Measurements from ENCODE around the gene MAGI2. TPM values are rescaled to one million over a fixed set of nuclear protein-coding genes. Genes with fewer than 3 reads are reported as not detected.

Gene MAGI2
- total RNA-seq, 1 experiment from 2014 or later = 2.0 TPM

- no peak for DNase-seq (ENCODE audit: low read depth, low spot score)
- in situ Hi-C loops (cut with HindIII; ENCODE audit: low pct_unique_long_range_greater_than_20kb, low sequenced_read_pairs) = no loop called here
Observed at GRCh38 chr7:78172933-78173591, 1280.4 kb downstream of the MAGI2 start.

GRCh38 chr7:78172267-78172757 lies 1281.2 kb downstream of the MAGI2 start:
- in situ Hi-C loops (cut with HindIII; ENCODE audit: low pct_unique_long_range_greater_than_20kb, low sequenced_read_pairs) = no loop called here
- DNase-seq (ENCODE audit: low read depth, low spot score) = no peak

- DNase-seq (ENCODE audit: low read depth, low spot score) = peak; percentile 77
- in situ Hi-C loops (cut with HindIII; ENCODE audit: low pct_unique_long_range_greater_than_20kb, low sequenced_read_pairs) = no loop called here
Observed at GRCh38 chr7:78171398-78171797, 1282.1 kb downstream of the MAGI2 start.

GRCh38 chr7:78170815-78171214 lies 1282.7 kb downstream of the MAGI2 start:
- no peak for DNase-seq (ENCODE audit: low read depth, low spot score)
- in situ Hi-C loops (cut with HindIII; ENCODE audit: low pct_unique_long_range_greater_than_20kb, low sequenced_read_pairs) = no loop called here

GRCh38 chr7:78169992-78170391 lies 1283.5 kb downstream of the MAGI2 start:
- DNase-seq (ENCODE audit: low read depth, low spot score) = no peak
- in situ Hi-C loops (cut with HindIII; ENCODE audit: low pct_unique_long_range_greater_than_20kb, low sequenced_read_pairs) = no loop called here

GRCh38 chr7:78168865-78169264 lies 1284.6 kb downstream of the MAGI2 start:
- no peak for DNase-seq (ENCODE audit: low read depth, low spot score)
- in situ Hi-C loops (cut with HindIII; ENCODE audit: low pct_unique_long_range_greater_than_20kb, low sequenced_read_pairs) = no loop called here

- in situ Hi-C loops (cut with HindIII; ENCODE audit: low pct_unique_long_range_greater_than_20kb, low sequenced_read_pairs) = no loop called here
- DNase-seq (ENCODE audit: low read depth, low spot score) = no peak
Observed at GRCh38 chr7:78167860-78168259, 1285.6 kb downstream of the MAGI2 start.

GRCh38 chr7:78165854-78166253 lies 1287.6 kb downstream of the MAGI2 start:
- in situ Hi-C loops (cut with HindIII; ENCODE audit: low pct_unique_long_range_greater_than_20kb, low sequenced_read_pairs) = no loop called here
- DNase-seq (ENCODE audit: low read depth, low spot score) = no peak

GRCh38 chr7:78165454-78165853 lies 1288.0 kb downstream of the MAGI2 start:
- no peak for DNase-seq (ENCODE audit: low read depth, low spot score)
- in situ Hi-C loops (cut with HindIII; ENCODE audit: low pct_unique_long_range_greater_than_20kb, low sequenced_read_pairs) = no loop called here

- DNase-seq (ENCODE audit: low read depth, low spot score) = no peak
- in situ Hi-C loops (cut with HindIII; ENCODE audit: low pct_unique_long_range_greater_than_20kb, low sequenced_read_pairs) = no loop called here
Observed at GRCh38 chr7:78164459-78164858, 1289.0 kb downstream of the MAGI2 start.

GRCh38 chr7:78161781-78162180 lies 1291.7 kb downstream of the MAGI2 start:
- in situ Hi-C loops (cut with HindIII; ENCODE audit: low pct_unique_long_range_greater_than_20kb, low sequenced_read_pairs) = no loop called here

GRCh38 chr7:78159545-78159944 lies 1293.9 kb downstream of the MAGI2 start:
- in situ Hi-C loops (cut with HindIII; ENCODE audit: low pct_unique_long_range_greater_than_20kb, low sequenced_read_pairs) = no loop called here
- no peak for DNase-seq (ENCODE audit: low read depth, low spot score)

More at GRCh38 chr7:78161781-78162180, 1291.7 kb downstream of the MAGI2 start:
- peak; percentile 45 for DNase-seq (ENCODE audit: low read depth, low spot score)

- no peak for DNase-seq (ENCODE audit: low read depth, low spot score)
- in situ Hi-C loops (cut with HindIII; ENCODE audit: low pct_unique_long_range_greater_than_20kb, low sequenced_read_pairs) = no loop called here
Observed at GRCh38 chr7:78153285-78153684, 1300.2 kb downstream of the MAGI2 start.

- no peak for DNase-seq (ENCODE audit: low read depth, low spot score)
- in situ Hi-C loops (cut with HindIII; ENCODE audit: low pct_unique_long_range_greater_than_20kb, low sequenced_read_pairs) = no loop called here
Observed at GRCh38 chr7:78151229-78151628, 1302.2 kb downstream of the MAGI2 start.

GRCh38 chr7:78149787-78150186 lies 1303.7 kb downstream of the MAGI2 start:
- in situ Hi-C loops (cut with HindIII; ENCODE audit: low pct_unique_long_range_greater_than_20kb, low sequenced_read_pairs) = no loop called here
- no peak for DNase-seq (ENCODE audit: low read depth, low spot score)

GRCh38 chr7:78148166-78148894 lies 1305.1 kb downstream of the MAGI2 start:
- in situ Hi-C loops (cut with HindIII; ENCODE audit: low pct_unique_long_range_greater_than_20kb, low sequenced_read_pairs) = no loop called here
- no peak for DNase-seq (ENCODE audit: low read depth, low spot score)

- in situ Hi-C loops (cut with HindIII; ENCODE audit: low pct_unique_long_range_greater_than_20kb, low sequenced_read_pairs) = no loop called here
- no peak for DNase-seq (ENCODE audit: low read depth, low spot score)
Observed at GRCh38 chr7:78146546-78146945, 1306.9 kb downstream of the MAGI2 start.

GRCh38 chr7:78143661-78144060 lies 1309.8 kb downstream of the MAGI2 start:
- in situ Hi-C loops (cut with HindIII; ENCODE audit: low pct_unique_long_range_greater_than_20kb, low sequenced_read_pairs) = no loop called here
- no peak for DNase-seq (ENCODE audit: low read depth, low spot score)

All from SK-MEL-5 (cell line).